SK-N-MC (cell line): Measurements from ENCODE around the gene HDGF.

ENCODE experiments used
- DNase-seq: peaks from one replicate; pipeline ENCODE4 v3.0.0-alpha.2; 2011; ENCODE audit warnings: low read depth, low spot score
- H3K27ac ChIP-seq: fragments of 200-600 bp; sonication (generic); 2 replicates; pipeline ENCODE4 v1.5.1; 2016; ENCODE audit warnings: mixed run types
- H3K36me3 ChIP-seq: fragments of 200-600 bp; sonication (generic); 2 replicates; pipeline ENCODE4 v1.6.1; 2017; ENCODE audit warnings: antibody characterized with exemption, low read length, mixed read lengths; ENCODE audit not compliant: insufficient read depth
- H3K4me3 ChIP-seq: fragments of 200-600 bp; sonication (generic); 2 replicates; pipeline ENCODE4 v1.5.1; 2016
- H3K9ac ChIP-seq: fragments of 200-600 bp; sonication (generic); 2 replicates; pipeline ENCODE4 v1.8.0; 2017; ENCODE audit warnings: mixed run types, mixed read lengths; ENCODE audit not compliant: insufficient read length
- H3K9me3 ChIP-seq: fragments of 200-600 bp; sonication (generic); 2 replicates; pipeline ENCODE4 v1.6.1; 2017; ENCODE audit warnings: low read depth, mild to moderate bottlenecking, antibody characterized with exemption, low read length, moderate library complexity, mixed read lengths
- EZH2 ChIP-seq: fragments of 200-600 bp; sonication (generic); IDR thresholded peaks from one replicate; pipeline ENCODE4 v1.6.1; 2017; ENCODE audit warnings: antibody characterized with exemption
- FOXP2 ChIP-seq: optimal IDR thresholded peaks from 2 replicates; pipeline ENCODE3; 2011; ENCODE audit warnings: mild to moderate bottlenecking, moderate library complexity; ENCODE audit not compliant: insufficient read depth; ENCODE audit errors: extremely low read length, control extremely low read depth
- POLR2AphosphoS5 ChIP-seq: IDR thresholded peaks from 2 replicates; pipeline ENCODE4 v1.6.1; 2012; ENCODE audit warnings: mild to moderate bottlenecking, low read depth, low read length, borderline replicate concordance

HDGF gene

DNA sequence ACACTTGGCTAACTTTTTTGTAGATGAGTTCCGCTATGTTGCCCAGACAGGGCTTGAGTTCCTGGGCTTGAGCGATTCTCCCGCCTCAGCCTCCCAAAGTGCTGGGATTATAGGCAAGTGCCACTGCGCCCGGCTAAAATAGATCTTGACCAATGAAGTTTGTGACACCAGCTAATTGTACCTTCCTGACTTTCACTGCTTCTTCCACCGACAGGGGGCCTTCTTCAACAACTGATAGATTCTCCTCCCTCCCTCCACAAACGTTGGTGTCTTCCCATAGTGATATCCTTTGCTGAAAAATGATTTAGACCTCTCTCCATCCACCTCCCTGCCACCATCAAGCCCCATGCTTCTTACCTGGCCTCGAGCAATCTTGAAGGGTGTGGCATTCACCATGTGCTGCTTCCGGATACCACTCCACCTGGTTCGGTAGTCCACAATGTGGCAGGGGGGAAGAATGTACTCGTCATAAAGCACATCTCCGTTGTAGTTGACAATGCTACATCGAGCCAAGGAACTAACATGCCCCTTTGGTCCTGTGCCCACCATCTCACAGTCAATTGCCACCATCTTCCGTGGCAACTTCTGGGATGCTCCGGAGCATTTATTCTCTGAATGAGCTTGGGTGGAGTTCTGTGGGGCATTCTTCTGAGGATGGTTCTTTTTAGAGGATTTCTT lies 24.8 kb downstream of the HDGF start:
- Histone ChIP-seq H3K4me3 (peak overlapping the region; percentile 94), H3K9ac (peak overlapping the region; percentile 95), H3K36me3 (peaks cover 33% of the 10 kb centered on the region), H3K9me3 (no peaks in the 10 kb centered on the region), H3K27ac (no peak overlapping the region)
- TF ChIP-seq EZH2 (no peak), FOXP2 (no peak), POLR2AphosphoS5 (no peak)
- DNase-seq = no peak

DNA sequence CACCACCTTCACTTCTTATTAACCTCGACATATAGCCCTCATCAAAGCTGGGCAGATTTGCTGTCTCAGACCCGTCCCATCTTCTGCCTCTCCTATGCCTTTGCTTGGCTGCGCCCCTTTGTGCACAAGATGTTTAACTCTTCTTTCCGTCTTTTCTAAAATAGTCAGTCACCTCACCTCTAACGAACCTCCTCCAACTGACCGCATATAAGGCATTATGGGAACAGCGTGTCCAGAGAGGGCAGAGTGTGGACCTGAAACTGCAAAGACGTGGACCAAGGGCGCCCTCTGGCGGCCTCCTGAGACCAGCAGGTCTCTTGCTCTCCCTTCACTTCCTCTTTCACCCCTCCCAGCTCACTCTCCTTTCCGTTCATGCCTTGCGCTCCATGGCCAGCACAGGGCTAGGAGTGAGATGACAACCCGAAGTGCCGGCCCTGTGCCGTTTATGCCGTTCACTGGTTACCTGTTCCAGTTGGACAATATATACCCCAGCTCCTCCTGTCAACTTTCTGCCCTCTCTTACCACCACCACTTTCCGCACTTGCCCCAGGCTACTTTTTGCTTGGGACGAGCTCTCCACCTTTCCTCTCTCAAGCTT lies 25.7 kb downstream of the HDGF start:
- H3K9ac ChIP-seq = peak overlapping the region; percentile 2
- DNase-seq = no peak
- peaks cover 42% of the 10 kb centered on the region for H3K36me3 ChIP-seq
- H3K27ac ChIP-seq = no peak overlapping the region
- peak overlapping the region; percentile 94 for H3K4me3 ChIP-seq
- no peaks in the 10 kb centered on the region for H3K9me3 ChIP-seq
- TF ChIP-seq EZH2 (no peak), POLR2AphosphoS5 (no peak), FOXP2 (no peak)

DNA sequence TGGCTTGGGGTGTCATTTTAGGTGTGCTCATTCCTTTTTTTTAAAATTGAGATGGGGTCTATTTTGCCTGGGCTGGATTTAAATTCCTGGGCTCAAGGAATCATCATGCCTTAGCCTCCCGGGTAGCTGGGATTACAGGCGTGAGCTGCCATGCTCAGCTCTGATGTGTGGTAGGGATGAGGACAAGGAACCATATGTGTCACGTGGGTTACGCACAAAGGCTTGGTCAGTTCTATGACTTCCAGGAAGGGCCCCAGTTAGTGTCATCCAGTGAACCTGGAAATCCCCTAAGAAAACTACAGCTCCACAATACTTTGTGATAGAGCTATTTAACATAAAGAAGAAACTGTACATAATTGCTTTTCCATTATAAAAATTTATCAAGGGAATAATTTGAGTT lies 29.9 kb downstream of the HDGF start:
- no peak overlapping the region for H3K27ac ChIP-seq
- TF ChIP-seq POLR2AphosphoS5 (no peak), FOXP2 (no peak), EZH2 (no peak)

DNA sequence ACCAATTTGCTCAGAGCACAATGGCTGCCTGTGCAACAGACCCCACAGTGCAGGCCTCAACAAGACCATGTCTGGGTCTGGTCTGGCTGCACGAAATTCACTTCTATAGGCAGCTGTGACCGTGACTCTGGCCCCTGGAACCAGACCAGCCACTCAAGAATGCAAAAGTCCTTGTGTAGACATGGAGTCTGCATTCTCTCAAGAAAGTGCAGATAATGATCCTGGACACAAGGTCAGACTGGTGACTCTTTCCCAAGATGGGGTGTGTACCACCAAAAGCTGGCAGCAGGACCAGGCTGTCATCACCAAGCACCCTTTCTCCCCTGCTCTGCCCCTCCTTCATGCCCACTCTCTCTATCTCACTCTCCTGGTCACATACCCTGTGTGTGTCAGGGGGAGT lies 30.3 kb downstream of the HDGF start:
- Histone ChIP-seq H3K9me3 (no peaks in the 10 kb centered on the region), H3K36me3 (peaks cover 40% of the 10 kb centered on the region), H3K27ac (no peak overlapping the region), H3K4me3 (no peak overlapping the region), H3K9ac (no peak overlapping the region)
- DNase-seq = no peak
- no peak for TF ChIP-seq EZH2
- TF ChIP-seq FOXP2 = no peak
- TF ChIP-seq POLR2AphosphoS5 = no peak

More for the DNA sequence above, 29.9 kb downstream of the HDGF start:
- no peaks in the 10 kb centered on the region for H3K9me3 ChIP-seq
- peaks cover 40% of the 10 kb centered on the region for H3K36me3 ChIP-seq
- no peak for DNase-seq
- H3K4me3 ChIP-seq = no peak overlapping the region
- no peak overlapping the region for H3K9ac ChIP-seq

DNA sequence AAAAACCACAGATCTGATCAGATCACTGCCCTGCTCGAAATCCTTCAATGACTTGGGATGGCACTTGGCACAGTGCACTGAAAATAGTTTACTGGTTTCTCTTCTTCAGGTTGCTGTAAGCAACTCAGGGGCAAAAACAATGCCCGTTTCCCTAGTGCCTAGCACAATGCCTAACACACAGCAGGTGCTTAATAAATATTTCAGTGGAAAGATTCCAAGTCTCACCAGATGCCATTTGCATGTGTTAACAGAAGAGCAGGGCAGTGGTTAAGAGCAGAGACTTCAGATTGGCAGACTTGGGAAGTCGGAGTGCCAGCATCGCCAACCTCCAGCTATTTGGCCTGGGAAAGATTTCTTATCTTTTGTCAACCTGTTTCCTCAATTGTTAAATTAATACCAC lies 34.1 kb downstream of the HDGF start:
- no peak overlapping the region for H3K4me3 ChIP-seq
- H3K36me3 ChIP-seq = peaks cover 13% of the 10 kb centered on the region; the same call in 1 of the 2 replicates
- no peak for TF ChIP-seq POLR2AphosphoS5
- TF ChIP-seq FOXP2 = no peak
- no peak for TF ChIP-seq EZH2
- H3K27ac ChIP-seq = no peak overlapping the region
- no peak overlapping the region for H3K9ac ChIP-seq
- no peak for DNase-seq
- no peaks in the 10 kb centered on the region for H3K9me3 ChIP-seq

DNA sequence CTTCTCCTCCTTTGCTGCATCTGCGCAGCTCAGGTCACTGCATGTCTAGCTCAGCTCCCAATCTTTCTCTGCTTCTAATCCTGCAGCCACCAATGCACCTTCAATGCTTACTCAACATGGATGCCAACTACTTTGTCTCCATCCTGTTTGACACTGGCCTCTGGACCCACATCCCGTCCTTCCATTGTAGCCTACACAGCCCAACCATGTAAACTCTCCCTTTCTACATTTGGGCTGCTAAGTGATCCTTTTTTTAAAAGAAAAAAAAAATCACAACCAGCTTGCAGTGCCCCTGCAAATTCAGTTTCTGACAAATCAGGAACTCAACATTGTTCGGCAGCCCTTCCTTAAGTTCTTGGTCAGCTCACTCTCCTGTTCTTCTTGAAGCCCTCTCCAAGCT lies 36.6 kb downstream of the HDGF start:
- no peak for TF ChIP-seq EZH2
- TF ChIP-seq POLR2AphosphoS5 = no peak
- no peak for TF ChIP-seq FOXP2

DNA sequence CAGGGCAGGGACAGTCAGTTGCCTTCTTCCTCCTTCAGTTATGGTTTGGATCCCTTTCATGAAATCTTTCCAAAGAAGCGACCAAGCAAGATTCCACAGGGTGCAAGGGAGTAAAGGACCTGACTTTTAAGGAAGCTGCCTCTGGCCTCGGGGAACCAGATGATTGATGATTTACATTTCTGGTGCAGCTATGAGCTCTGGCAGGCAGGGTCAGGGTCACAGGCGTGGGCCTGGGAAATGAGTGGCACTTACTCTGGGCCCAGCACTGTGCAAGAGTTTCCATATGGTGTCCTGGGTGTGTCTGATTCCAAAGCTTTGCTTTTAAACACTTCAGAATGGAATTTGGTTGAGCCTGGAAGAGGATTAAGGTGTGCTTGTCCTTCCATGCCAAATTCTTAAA lies 38.8 kb downstream of the HDGF start:
- Histone ChIP-seq H3K9me3 (no peaks in the 10 kb centered on the region), H3K36me3 (no peaks in the 10 kb centered on the region), H3K9ac (no peak overlapping the region), H3K4me3 (no peak overlapping the region), H3K27ac (no peak overlapping the region)
- no peak for DNase-seq
- TF ChIP-seq EZH2 (no peak), FOXP2 (no peak), POLR2AphosphoS5 (no peak)

More for the DNA sequence above, 36.6 kb downstream of the HDGF start:
- Histone ChIP-seq H3K27ac (no peak overlapping the region), H3K36me3 (no peaks in the 10 kb centered on the region), H3K9ac (no peak overlapping the region), H3K4me3 (no peak overlapping the region), H3K9me3 (no peaks in the 10 kb centered on the region)
- DNase-seq = no peak

DNA sequence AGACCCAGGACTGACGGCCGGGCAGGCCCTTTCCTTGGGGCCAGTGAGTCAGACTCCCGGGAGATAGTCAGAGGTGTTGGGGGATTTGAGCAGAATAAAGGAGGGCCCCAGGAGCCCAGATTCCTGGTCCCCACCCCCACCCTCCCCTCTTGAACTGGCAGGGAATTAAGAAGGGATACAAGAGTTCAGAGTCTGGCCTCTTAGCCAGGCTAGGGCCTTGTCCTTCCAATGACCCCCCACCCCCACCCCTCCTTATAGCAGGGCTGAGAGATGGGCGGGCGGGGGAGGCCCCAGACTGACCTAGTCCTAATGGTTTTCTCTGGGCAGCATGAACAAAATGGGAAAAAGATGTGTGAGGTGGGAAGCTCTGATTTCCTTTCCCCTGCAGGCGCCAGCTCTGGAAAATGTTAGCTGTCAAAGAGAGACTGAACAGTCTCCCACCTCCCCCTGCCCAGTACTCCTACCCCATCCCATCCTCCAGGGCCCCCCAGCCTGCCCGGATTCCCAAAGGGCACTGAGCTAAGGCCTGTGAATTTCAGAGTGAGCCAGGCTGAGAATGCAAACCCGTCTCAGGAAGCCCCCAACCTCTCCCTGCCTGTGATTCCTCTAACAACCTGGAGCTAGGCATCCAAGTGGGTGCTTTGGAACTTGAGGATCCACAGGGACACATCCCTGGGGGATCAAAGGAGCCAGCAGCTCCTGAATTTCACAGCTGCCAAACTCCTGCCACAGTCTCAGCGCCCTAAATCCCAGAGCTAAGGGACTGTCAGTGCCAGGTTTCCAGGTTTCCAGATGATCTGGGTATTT lies 40.3 kb downstream of the HDGF start:
- Histone ChIP-seq H3K4me3 (no peak overlapping the region), H3K36me3 (no peaks in the 10 kb centered on the region), H3K9me3 (no peaks in the 10 kb centered on the region), H3K9ac (no peak overlapping the region), H3K27ac (no peak overlapping the region)
- TF ChIP-seq POLR2AphosphoS5 (no peak), FOXP2 (no peak), EZH2 (no peak)
- DNase-seq = no peak
